GDM1 (cell line): ENCODE data around the gene CYLC2.

Source experiments
- DNase-seq: peaks from one replicate; lab custom pipeline; 2025; lab: John Stamatoyannopoulos, UW

CYLC2 gene

GRCh38 chr9:102995033-102995432 lies at the start of gene CYLC2:
TSS of gene CYLC2 (plus strand) at chr9:102995333. CDS start at chr9:102995381, 48 bp downstream.
- DNase-seq, result no peak

DNA sequence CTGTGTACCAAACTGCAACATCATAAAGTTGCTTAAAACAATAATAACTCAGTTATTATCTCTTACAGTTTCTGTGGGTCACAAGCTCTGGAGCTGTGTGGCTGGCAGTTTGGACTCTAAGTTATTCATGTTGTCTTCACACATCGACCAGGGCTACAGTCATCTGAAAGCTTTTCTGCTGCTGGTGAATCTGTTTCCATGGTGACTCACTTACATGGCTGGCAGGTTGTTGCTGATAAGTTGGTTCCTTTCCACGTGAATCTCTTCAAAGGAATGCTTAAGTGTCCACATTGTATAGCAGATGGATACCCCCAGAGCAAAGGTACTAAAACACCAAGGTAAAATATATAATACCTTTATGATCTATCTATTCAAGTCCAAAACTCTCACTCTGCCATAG lies 44.8 kb upstream of the CYLC2 start:
- no peak for DNase-seq

- no peak for DNase-seq
Observed at GRCh38 chr9:102966999-102967398, 28.1 kb upstream of the CYLC2 start.

DNA sequence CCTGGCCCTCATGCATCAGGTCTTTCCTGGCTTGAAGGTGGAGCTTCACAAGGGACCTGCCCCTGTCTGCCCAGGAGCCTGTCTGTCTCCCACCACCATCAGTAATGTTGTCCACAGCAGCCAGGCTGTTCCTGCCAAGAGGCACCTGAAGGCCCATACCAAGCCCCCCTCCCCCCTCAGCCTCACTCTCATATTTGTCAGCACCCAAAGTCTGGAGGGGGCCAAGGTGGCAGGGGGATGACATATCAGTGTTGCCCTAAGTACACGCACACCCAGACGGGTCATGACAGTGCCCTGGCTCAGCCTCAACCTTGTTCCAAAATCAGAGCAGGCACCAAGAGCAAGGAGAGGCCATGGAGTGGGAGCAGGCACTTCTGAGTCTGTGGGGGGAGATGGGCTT lies 27.2 kb upstream of the CYLC2 start:
- no peak for DNase-seq

DNA sequence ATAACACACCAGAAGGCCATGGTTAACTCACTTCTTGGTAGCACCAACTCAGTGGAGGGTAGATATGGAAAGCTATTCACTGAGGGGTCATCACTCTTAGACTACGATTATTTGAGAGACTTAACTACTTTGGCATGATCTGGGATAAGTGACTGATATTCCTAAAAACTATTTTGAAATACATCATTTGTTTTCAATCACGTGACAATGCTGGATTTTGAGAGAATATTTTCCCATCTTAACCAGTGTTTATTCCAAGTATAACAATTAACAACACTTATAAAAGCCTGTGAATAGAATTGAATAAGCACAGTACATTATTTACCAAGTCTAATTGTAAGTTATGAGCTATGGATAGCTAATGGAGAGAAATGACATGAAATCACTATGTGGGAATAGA lies 22.4 kb upstream of the CYLC2 start:
- DNase-seq, result no peak

DNA sequence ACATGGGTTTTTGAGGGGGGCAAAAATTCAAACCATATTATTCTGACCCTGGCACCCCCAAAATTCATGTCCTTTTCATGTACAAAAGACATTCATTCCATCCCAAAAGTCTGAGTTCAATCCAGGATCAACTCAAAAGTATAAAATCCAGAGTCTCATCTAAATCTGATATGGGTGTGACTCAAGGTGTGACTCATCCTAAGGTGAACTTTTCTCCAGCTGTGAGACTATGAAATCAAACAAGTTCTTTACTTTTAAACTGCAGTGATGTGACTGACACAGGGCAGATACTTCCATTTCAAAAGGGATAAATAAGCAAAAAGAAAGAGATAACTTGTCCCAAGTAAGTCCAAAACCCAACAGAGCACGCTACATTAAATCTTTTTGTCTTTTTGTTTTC lies 20.6 kb upstream of the CYLC2 start:
- no peak for DNase-seq

DNA sequence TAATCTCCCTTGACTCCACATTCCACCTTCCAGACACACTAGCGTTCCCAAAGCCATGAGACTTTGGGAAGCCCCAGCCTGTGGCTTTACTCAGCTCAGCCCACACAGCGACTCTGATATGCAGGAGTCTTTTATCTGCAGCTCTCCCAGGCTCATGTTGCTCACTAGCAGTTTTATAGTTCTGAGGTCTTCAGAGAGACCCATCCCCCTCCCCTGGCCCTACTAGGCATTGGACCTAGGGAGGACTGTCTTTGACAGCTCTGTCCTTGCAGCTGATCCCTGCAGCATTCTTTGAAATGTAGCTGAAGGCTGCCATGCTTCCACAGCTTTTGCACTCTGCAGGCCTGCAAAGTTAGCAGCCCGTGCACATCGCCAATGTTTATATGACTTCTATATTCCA lies 19.9 kb upstream of the CYLC2 start:
- no peak for DNase-seq

DNA sequence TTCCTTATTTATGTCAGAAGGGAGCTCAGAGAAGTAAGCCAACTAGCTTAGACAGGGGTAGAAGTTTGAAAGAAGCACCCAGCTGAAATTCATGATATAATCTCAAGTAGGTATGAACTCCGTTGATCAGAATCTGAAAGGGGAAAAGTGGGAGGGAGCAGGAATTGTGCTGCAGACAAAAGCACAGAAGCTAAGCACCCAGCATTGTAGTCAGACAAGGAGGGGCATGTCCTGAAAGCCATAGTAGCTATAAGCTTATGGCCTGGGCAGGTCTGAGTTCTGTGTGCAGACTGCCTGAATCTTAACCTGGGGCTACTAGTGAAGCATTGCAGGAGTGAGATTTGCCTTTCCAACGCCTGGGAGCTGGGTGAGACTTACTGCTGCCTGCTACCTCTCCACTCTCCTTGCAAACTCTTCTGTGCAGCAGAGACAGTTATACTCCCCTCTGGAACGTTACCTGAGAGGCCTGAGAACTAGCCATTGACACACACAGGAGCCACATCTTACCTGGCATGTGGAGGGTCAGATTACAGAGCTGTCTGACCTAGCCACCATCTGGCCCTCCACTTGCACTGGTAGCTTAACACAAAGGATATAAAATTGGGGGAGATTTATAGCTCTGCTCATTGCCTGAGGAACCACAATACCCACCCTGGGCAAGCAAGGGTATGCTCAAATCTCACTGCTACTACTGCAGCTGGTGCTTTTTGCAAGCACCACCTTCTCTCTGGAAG lies 9.8 kb upstream of the CYLC2 start:
- no peak for DNase-seq

- DNase-seq, result no peak
Observed at GRCh38 chr9:102986425-102986824, 8.7 kb upstream of the CYLC2 start.

- no peak for DNase-seq
Observed at GRCh38 chr9:103003689-103004088, 8.6 kb downstream of the CYLC2 start.

GRCh38 chr9:103014242-103014641 lies 19.1 kb downstream of the CYLC2 start:
- DNase-seq, result no peak

DNA sequence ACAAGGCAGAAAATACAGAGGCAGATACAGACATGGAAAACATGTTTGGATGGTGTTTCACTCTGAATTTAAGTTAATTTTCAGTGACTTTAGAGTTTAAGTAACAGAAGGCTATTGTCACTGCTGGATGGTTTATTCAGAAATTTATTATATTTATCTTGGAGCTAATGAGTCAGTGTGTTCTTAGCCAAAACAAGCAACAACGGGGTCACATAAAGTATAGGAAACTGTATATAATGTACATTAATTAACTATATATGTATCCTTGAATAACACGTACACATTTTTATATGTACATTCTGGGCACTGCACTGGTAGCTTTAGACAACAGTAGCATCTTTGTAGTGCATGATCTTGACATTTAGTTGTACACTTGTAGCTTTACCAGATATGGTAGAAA lies 30.7 kb downstream of the CYLC2 start:
- no peak for DNase-seq

GRCh38 chr9:103037508-103038477 lies 42.7 kb downstream of the CYLC2 start:
- no peak for DNase-seq

GRCh38 chr9:103041961-103042360 lies 46.8 kb downstream of the CYLC2 start:
- DNase-seq, result no peak
